ENCODE measurements around the gene GLRA3.

GRCh38 chr4:174697202-174697601, 131.8 kb downstream of the GLRA3 start:
- TF ChIP-seq TAF1 (IDR thresholded peaks at IDR 0.05; ENCODE audit: borderline replicate concordance, insufficient read depth, low read length): no peak
- TF ChIP-seq POLR2AphosphoS5 (IDR thresholded peaks at IDR 0.05; ENCODE audit: low read depth, low read length): no peak
- TF ChIP-seq REST (IDR thresholded peaks at IDR 0.05; ENCODE audit: insufficient read depth in 1 of 2, low read depth in 2 of 2, low read length in 2 of 2): no peak
- TF ChIP-seq SIN3A (IDR thresholded peaks at IDR 0.05; ENCODE audit: borderline replicate concordance, insufficient read depth, low read length): no peak

Measured in PFSK-1 (cell line).